GM10248 (cell line): Measurements from ENCODE around the gene PECR.

Experiments used
- CTCF ChIA-PET: fragments of 300-600 bp; sonication (Branson Sonifier 250); formaldehyde crosslinking; extraction: SDS; loops from one replicate; lab custom pipeline; 2021; ENCODE audit warnings: antibody characterized with exemption; lab: Yijun Ruan, JAX
- POLR2A ChIA-PET: fragments of 350-650 bp; sonication (Branson Sonifier 250); formaldehyde crosslinking; extraction: SDS; loops from one replicate; lab custom pipeline; 2020; ENCODE audit warnings: antibody characterized with exemption; lab: Yijun Ruan, JAX
- DNase-seq: peaks from one replicate; pipeline ENCODE4 v3.0.0; 2012; ENCODE audit errors: extremely low spot score
- TF ChIP-seq, protein P1 (sequence below): IDR thresholded peaks from 2 replicates; pipeline ENCODE4 v1.5.1; 2012; ENCODE audit warnings: mild to moderate bottlenecking, low read depth; ENCODE audit errors: extremely low read depth, missing control alignments, control extremely low read depth

The PECR gene

DNA sequence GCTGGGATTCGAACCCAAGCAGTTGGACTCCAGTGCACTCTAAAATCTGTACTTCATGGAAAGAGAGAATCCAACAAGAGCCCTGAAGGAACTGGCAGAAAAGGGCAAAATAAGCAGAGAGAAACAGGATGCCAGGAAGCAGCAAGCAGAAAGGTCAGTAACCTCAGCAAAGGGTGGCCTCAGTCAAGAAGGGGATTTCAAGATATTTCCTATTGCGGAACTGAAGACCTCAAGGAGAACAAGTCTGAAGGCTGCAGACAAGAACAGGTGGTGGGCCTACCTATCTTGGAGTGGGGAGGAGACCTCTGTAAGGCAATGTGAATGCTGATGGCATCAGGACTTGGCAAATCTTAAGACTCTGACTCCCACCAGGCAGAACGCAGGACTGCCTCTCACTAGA lies 48.2 kb downstream of the PECR start:
- TF ChIP-seq, protein P1, sequence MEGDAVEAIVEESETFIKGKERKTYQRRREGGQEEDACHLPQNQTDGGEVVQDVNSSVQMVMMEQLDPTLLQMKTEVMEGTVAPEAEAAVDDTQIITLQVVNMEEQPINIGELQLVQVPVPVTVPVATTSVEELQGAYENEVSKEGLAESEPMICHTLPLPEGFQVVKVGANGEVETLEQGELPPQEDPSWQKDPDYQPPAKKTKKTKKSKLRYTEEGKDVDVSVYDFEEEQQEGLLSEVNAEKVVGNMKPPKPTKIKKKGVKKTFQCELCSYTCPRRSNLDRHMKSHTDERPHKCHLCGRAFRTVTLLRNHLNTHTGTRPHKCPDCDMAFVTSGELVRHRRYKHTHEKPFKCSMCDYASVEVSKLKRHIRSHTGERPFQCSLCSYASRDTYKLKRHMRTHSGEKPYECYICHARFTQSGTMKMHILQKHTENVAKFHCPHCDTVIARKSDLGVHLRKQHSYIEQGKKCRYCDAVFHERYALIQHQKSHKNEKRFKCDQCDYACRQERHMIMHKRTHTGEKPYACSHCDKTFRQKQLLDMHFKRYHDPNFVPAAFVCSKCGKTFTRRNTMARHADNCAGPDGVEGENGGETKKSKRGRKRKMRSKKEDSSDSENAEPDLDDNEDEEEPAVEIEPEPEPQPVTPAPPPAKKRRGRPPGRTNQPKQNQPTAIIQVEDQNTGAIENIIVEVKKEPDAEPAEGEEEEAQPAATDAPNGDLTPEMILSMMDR: no peak
- CTCF ChIA-PET: interaction anchor here (0.6 to 10.8 kb wide), 37 partner anchors 10 to 633 kb away, joined by 3 to 193 read pairs (median 5); partner anchors contain the start of genes MREG, PECR, TMEM169 and XRCC5
- POLR2A ChIA-PET: no interaction called here
- DNase-seq: peak; percentile 44

DNA sequence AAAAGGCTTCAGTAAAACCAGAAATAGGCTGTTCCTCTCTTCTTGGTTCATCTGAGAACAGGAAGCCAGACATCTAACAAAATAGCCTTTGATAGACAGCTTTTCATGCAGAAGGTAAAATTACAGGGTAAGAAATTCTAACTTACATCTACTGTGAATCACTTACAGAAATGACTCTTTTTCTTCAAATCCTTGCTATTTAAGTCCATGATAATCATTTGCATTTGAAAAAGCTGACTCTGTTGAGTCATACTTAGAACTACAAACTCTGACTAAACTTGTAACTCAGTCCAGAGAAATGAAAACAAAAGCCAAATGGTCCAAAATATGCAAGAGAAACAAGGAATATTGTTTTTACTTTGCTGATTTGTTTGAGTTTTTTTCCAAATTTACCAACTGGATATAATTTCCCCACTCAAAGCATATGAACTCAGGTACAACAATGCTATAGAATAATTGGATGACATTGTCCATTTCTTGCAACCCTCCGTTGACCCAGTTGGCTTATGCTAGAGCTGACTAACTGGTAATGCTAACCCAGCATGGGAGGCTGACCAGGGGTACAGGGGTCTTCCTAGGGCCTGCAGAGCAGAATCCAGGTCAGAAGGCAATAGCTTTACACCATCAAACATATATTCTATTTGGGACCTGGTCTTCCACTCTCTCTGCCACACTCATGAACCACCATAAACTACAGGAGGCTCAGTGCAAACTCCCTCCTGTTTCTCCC lies 49.5 kb downstream of the PECR start:
- POLR2A ChIA-PET: no interaction called here
- TF ChIP-seq, protein P1: no peak
- CTCF ChIA-PET: interaction anchor here (0.8 to 10.8 kb wide), 12 partner anchors 11 to 110 kb away, joined by 3 to 193 read pairs (median 8); partner anchors contain the start of genes MREG, PECR, TMEM169 and XRCC5
- peak; percentile 56 for DNase-seq

DNA sequence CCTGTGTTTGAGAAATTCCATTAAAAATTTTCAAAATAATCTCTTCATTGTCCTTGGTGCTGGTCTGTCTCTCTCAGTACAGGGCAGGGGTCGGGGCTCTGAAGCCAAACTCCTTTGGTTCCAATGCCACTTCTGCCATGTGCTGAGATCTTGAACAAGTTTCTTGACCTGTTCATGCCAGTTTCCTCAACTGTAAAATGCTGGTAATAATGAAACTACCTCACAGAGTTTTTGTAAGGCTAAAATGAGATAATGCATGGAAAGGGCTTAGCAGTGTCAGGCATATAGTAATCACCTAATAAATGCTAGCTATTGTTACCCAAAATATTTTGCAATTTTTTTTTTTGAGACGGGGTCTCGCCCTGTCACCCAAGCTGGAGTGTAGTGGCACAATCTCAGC lies 51.4 kb downstream of the PECR start:
- POLR2A ChIA-PET: no interaction called here
- no peak for DNase-seq
- TF ChIP-seq, protein P1: no peak
- CTCF ChIA-PET: interaction anchor here (1.8 to 10.8 kb wide), 2 partner anchors 10 kb away, joined by 4 to 193 read pairs; no protein-coding TSS in a partner anchor

DNA sequence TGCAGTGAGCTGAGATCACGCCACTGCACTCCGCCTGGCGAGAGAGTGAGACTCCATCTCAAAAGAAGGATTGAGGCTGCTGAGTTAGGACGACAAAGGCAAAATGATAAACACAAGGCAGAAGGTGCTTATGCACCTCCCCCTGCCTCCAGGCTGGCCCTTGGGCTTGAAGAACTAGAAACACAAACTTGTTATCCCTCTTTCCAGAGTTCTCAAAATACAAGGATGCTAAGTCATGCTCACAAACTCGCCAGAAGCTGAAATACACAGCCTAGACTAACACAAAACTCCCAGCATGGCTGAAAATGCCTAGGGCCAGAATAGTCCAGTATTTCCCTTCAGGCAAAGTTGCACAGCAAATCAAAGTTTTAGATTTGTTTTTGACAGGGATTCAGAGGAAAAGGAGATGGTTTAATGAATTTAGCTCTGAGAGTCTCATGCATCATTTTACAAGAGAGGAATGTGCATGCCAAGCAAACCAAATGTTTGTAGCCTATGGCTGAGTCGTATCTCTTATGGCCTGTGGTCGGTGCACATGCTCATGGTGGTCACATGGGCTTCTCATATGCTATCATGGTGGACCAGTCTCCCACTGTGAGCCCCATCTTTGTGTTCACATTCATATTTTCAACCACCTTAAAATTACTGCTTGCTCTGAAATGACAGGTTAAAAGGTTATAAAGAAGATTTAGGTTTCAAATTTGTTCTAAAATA lies 52.0 kb downstream of the PECR start:
- POLR2A ChIA-PET: no interaction called here
- TF ChIP-seq, protein P1: no peak
- CTCF ChIA-PET: interaction anchor here (1.8 to 10.8 kb wide), 2 partner anchors 9 to 11 kb away, joined by 4 to 193 read pairs; no protein-coding TSS in a partner anchor
- no peak for DNase-seq

DNA sequence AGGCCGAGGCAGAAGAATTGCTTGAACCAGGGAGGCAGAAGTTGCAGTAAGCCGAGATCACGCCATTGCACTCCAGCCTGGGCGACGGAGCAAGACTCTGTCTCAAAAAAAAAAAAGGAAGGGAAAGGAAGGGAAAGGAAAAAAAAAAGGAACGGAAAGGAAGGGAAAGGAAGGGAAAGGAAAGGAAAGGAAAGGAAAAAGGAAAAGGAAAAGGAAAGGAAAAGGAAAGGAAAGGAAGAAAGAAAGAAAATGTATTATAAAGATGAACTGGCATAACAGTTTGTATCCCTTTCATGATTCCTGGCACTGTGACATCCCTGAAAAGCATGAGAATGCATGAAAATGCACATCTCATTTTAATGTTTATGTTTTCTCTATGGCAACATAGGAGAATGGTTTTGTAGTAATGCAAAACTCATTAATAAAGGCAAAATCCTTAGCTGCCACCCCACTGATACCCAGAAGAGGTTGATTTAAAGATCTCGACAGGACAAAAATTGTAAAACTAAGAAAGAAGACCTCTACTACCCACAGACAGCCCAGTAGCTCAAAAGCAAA lies 56.8 kb downstream of the PECR start:
- ChIA-PET CTCF (interaction anchor here (0.9 to 11.6 kb wide), 7 partner anchors 8 to 79 kb away, joined by 3 to 193 read pairs (median 20); no protein-coding TSS in a partner anchor), POLR2A (interaction anchor here (0.5 kb wide), 1 partner anchor 29 kb away, joined by 9 read pairs; no protein-coding TSS in a partner anchor)
- TF ChIP-seq, protein P1: no peak
- no peak for DNase-seq
